ENCODE measurements around the gene NFAT5. TPM values are rescaled to one million over a fixed set of nuclear protein-coding genes. Genes with fewer than 3 reads are reported as not detected.
A peak's percentile ranks its signal among the peaks of the same experiment; 100 is the strongest.
"Not testable (repeated sequence)": the region's sequence is repeated elsewhere in the genome, so short reads cannot be mapped to it uniquely, and the experiment has no call there.

NFAT5 gene
- total RNA-seq, 1 donor from 2014 or later: 48.8 TPM

GRCh38 chr16:69566981-69567680, 1.4 kb downstream of the NFAT5 start:
- Mint-ChIP-seq H3K4me1 (ENCODE audit: unreplicated experiment) (peaks cover 29% of the 10 kb centered on the region), H3K9me3 (ENCODE audit: unreplicated experiment) (no peaks in the 10 kb centered on the region), H3K36me3 (ENCODE audit: low read depth, unreplicated experiment) (peaks cover 10% of the 10 kb centered on the region), H3K27me3 (ENCODE audit: unreplicated experiment) (peaks cover 5% of the 10 kb centered on the region), H3K4me3 (ENCODE audit: unreplicated experiment) (peak overlapping the region; percentile 100), H3K27ac (ENCODE audit: unreplicated experiment) (peak overlapping the region; percentile 95)
- DNase-seq (ENCODE audit: low spot score): peak; percentile 21
- TF ChIP-seq CTCF (IDR thresholded peaks at IDR 0.05; ENCODE audit: unreplicated experiment): no peak

- Mint-ChIP-seq H3K9me3 (ENCODE audit: unreplicated experiment) (no peaks in the 10 kb centered on the region), H3K27ac (ENCODE audit: unreplicated experiment) (no peak overlapping the region), H3K27me3 (ENCODE audit: unreplicated experiment) (peaks cover 5% of the 10 kb centered on the region)
Observed at GRCh38 chr16:69568676-69569075, 2.9 kb downstream of the NFAT5 start.

DNA sequence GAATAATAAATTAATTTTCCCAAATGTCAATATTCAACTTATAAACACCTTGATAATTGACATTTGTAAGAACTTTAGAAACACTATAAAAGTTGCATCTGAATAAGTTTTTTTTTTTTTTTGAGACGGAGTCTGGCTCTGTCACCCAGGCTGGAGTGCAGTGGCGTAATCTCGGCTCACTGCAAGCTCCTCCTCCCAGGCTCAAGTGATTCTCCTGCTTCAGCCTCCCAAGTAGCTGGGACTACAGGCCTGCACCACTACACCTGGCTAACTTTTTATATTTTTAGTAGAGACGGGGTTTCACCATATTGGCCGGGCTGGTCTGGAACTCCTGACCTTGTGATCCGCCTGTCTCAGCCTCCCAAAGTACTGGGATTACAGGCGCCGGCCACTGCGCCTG, 13.0 kb downstream of the NFAT5 start:
- DNase-seq (ENCODE audit: low spot score); H3K27me3 Mint-ChIP-seq (ENCODE audit: unreplicated experiment); H3K4me1 Mint-ChIP-seq (ENCODE audit: unreplicated experiment); H3K9me3 Mint-ChIP-seq (ENCODE audit: unreplicated experiment); H3K27ac Mint-ChIP-seq (ENCODE audit: unreplicated experiment); H3K36me3 Mint-ChIP-seq (ENCODE audit: low read depth, unreplicated experiment); H3K4me3 Mint-ChIP-seq (ENCODE audit: unreplicated experiment): not testable (repeated sequence)

More at GRCh38 chr16:69568676-69569075, 2.9 kb downstream of the NFAT5 start:
- TF ChIP-seq CTCF (IDR thresholded peaks at IDR 0.05; ENCODE audit: unreplicated experiment): no peak
- DNase-seq (ENCODE audit: low spot score): no peak
- Mint-ChIP-seq H3K36me3 (ENCODE audit: low read depth, unreplicated experiment) (peaks cover 10% of the 10 kb centered on the region), H3K4me1 (ENCODE audit: unreplicated experiment) (peaks cover 28% of the 10 kb centered on the region), H3K4me3 (ENCODE audit: unreplicated experiment) (no peak overlapping the region)

DNA sequence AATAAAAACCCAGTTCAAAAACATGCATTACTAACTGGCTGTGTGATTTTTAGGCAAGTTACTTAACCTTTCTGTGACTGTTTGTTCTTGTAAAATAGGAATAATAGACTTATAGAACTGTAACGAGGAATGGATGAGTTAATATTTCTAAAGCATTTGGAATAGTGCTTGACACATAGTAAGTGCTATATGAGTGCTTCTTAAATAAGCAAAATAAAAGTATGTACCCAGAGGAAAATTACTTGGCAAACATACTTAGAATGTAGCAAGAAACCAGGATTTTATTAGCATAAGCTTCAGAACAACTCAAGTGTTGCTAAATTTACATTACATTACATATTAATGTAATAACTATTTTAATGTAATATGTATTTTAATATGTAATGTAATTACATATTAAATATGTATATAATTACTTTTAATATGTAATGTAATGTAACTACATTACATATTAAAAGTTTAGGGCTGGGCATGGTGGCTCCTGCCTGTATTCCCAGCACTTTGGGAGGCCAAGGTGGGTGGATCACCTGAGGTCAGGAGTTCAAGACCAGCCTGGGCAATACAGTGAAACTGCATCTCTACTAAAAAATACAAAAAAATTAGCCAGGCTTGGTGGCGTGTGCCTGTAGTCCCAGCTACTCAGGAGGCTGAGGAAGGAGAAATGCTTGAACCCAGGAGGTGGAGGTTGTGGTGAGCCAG, 14.2 kb downstream of the NFAT5 start:
- Mint-ChIP-seq H3K27me3 (ENCODE audit: unreplicated experiment) (no peaks in the 10 kb centered on the region), H3K27ac (ENCODE audit: unreplicated experiment) (no peak overlapping the region), H3K4me1 (ENCODE audit: unreplicated experiment) (no peaks in the 10 kb centered on the region), H3K9me3 (ENCODE audit: unreplicated experiment) (no peaks in the 10 kb centered on the region), H3K4me3 (ENCODE audit: unreplicated experiment) (no peak overlapping the region), H3K36me3 (ENCODE audit: low read depth, unreplicated experiment) (no peaks in the 10 kb centered on the region)
- no peak for DNase-seq (ENCODE audit: low spot score)
- TF ChIP-seq CTCF (IDR thresholded peaks at IDR 0.05; ENCODE audit: unreplicated experiment): no peak

DNA sequence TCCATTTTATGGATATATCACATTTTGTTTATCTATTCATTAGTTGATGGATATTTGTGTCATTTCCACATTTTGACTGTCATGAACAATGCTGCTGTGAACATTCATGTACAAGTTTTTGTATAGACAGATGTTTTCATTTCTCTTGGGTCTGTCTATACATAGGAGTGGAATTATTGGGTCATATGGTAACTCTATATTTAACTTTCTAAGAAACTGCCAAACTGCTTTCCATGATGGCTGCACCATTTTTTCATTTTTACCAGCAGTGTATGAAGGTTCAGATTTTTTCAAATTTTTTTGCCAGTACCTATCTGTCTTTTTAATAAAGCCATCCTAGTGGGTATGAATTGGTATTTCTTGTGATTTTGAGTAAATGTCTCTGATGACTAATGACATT, 15.5 kb downstream of the NFAT5 start:
- DNase-seq (ENCODE audit: low spot score): no peak
- H3K27me3 Mint-ChIP-seq (ENCODE audit: unreplicated experiment): no peaks in the 10 kb centered on the region

DNA sequence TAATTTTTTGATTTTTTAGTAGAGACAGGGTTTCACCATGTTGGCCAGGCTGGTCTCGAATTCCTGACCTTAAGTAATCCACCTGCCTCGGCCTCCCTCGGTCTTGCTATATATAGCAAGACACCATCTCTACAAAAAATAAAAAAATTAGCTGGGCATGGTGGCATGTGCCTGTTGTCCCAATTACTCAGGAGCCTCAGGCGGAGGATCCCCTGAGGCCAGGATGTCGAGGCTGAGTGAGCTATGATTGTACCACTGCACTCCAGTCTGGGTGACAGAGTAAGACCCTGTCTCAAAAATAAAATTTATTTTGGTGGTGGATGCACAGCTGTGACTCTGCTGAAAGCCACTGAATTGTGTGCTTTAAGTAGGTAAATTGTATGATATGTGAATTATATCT, 18.7 kb downstream of the NFAT5 start:
- not testable (repeated sequence) for H3K4me1 Mint-ChIP-seq (ENCODE audit: unreplicated experiment); H3K4me3 Mint-ChIP-seq (ENCODE audit: unreplicated experiment); H3K36me3 Mint-ChIP-seq (ENCODE audit: low read depth, unreplicated experiment); H3K27me3 Mint-ChIP-seq (ENCODE audit: unreplicated experiment); DNase-seq (ENCODE audit: low spot score); H3K9me3 Mint-ChIP-seq (ENCODE audit: unreplicated experiment); H3K27ac Mint-ChIP-seq (ENCODE audit: unreplicated experiment)

More for the DNA sequence above, 15.5 kb downstream of the NFAT5 start:
- Mint-ChIP-seq H3K36me3 (ENCODE audit: low read depth, unreplicated experiment) (no peaks in the 10 kb centered on the region), H3K4me1 (ENCODE audit: unreplicated experiment) (no peaks in the 10 kb centered on the region), H3K9me3 (ENCODE audit: unreplicated experiment) (no peaks in the 10 kb centered on the region), H3K4me3 (ENCODE audit: unreplicated experiment) (no peak overlapping the region), H3K27ac (ENCODE audit: unreplicated experiment) (no peak overlapping the region)
- TF ChIP-seq CTCF (IDR thresholded peaks at IDR 0.05; ENCODE audit: unreplicated experiment): no peak
